Fibroblast of skin of left quadriceps (primary cell): ENCODE data around the gene COL27A1.

Source experiments
- DNase-seq, 2 experiments: peaks; one replicate each; pipeline ENCODE4 v3.0.0-alpha.2; 2013; ENCODE audit warnings: low read depth in 2 of 2

Gene COL27A1

DNA sequence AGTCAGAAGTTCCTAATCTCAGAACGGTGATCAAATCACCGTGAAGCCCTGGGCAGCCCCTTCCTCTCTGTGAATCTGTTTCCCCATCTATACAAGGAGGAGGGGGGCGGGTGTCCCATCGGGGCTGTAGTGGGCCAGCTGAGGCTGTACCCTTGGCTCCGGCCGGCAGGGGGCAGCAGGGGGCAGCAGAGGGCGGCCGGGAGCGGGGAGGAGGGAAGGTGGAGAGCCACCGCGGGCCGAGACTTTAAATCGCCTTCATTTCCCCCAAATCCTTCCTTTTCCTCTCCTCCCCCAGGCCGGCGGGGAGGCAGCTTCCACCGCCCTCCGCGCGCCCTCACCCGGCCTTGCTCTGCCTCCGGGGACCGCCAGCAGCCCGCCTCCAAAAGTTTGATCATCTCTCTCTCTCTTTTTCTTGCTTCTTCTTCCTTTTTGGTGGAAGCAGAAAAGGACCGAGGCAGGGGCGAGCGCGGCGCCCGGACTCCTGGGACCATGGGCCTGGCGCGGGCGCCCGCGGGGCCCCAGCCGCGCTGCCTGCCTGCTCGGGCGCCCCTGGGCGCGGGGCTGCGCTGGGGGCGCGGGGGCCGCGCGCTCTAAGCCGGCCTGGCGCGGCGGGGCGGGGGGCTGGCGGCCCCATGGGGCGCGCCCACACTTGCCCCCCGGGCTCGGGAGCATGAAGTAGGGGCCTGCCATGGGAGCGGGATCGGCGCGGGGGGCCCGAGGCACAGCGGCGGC, at the start of gene COL27A1:
Gene COL27A1 (plus strand): TSS at position 275 of the 732 bp plus-strand sequence. CDS start 414 bp downstream, at position 689.
- peak; percentile 58 to 64 for DNase-seq

DNA sequence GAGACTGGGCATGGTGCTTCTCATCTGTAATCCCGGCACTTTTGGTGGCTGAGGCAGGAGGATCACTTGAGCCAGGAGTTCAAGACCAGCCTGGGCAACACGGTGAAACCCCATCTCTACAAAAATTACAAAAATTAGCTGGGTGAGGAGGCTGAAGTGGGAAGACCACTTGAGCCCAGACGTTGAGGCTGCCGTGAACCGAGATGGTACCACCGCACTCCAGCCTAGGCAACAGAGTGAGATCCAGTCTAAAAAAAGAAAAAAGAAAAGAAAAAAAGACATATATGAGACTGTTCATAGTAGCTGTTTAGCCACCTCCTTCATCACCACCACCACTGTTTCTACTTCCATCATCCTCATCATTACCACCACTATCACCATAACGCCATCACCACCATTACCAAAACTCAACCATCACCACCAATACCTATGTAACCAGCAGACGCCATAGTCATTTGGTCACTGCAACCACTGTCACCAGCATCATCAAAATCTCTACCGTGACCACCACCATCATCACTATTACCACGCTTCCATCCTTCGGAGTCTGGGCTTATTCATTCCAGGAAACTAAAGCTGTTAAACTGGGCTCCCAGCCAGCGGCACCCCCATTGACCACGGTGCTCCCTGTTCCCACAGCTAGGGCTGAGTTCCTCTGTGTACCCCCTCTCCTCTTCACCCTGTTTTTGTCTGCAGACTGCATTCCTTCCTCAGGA, 47.9 kb upstream of the COL27A1 start:
- no peak for DNase-seq

DNA sequence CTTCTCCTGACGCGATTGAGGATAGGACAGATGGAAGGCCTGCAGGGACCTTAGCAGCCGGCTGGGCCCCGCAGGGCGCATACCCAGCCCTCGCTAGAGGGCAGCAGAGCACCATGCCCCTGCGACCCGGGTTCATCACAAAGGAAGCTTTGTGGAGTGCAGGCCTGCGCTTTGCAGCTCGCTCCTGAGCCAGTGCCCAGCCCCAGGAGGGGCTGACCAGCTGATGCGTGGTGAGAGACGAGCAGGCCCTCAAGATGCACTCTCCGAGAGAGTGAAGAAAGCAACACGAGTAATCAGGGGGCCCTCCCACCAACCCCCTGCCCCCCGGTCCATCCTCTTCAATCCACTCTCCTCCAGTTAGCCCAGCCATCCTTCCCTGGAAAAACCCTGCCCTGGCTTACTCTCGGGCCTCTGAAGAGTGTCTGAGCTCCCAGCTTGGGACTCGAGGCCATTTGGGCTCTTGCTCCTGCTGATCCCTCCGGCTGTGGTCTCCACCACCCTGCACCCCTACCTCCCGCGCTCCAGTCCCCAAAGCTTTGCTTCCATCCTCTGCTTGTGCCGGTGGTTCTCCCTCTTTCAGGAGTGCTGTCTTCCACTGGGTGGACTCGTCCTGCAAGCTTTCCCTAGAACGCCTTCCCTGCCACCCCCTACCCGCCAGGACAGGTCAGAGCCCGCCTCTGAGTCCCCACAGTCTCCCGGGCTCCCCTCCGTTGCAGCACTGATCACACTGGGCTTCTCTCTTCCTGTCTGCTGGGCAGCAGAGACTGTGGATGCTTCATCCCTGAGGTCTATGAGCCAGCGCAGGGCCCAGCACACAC, 47.1 kb upstream of the COL27A1 start:
- peak; percentile 49 to 54 for DNase-seq

DNA sequence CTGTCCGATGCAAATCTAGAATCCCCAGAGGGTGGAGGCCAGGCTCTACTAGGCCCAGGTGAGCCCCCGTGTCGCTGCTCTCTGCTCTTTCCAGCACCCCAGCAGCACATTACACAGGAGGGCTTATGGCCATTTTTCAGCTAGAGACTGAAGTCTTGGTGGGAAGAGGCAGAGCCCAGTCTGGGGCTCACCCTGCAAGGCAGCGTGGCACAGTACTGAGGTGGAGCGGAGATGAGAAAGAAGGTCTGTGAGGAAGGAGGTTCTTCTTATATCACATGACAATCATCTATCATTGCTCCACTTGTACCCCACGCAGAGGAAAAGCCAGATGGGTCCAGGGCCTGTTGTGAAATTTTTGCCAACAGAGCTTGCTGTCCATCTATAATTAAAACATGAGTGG, 46.2 kb upstream of the COL27A1 start:
- no peak for DNase-seq

DNA sequence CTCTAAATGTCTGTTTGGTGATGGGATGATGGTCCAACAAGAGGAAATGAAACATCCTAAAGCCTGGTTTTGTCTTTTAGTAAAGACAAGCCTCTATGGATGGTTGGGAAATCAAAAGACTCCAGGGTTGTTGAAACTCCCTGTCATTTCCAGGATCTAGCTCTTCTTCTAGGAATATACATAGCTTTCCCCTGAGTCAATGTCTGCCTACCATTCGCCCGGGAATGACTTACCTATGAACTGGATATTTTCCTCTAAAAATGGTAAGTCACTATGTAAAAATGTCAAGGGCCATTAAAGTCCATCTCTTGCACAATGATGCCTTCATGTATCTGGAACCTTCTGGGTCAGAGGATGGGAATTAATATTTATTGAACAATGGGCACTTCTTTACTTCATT, 45.2 kb upstream of the COL27A1 start:
- peak; percentile 73 for DNase-seq

DNA sequence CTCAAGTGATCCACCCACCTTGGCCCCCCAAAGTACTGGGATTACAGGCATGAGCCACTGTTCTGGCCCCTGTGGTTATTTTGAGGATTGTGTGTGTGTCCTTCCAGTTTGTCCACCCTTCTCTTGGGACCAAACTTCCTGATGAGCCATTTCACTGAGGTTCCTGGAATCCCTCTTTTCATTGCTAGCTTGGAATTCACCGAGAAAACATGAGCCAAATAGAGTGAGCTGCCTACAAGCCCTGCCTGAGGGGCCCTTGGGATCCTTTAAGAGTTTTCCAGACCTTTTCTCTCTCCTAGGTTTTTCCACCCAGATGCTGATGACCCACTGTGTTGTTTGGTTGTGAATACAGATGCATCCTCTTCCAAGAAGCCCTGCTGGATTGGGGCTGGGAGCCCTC, 43.0 kb upstream of the COL27A1 start:
- DNase-seq, result peak in 1 of 2 experiments; percentile 9

DNA sequence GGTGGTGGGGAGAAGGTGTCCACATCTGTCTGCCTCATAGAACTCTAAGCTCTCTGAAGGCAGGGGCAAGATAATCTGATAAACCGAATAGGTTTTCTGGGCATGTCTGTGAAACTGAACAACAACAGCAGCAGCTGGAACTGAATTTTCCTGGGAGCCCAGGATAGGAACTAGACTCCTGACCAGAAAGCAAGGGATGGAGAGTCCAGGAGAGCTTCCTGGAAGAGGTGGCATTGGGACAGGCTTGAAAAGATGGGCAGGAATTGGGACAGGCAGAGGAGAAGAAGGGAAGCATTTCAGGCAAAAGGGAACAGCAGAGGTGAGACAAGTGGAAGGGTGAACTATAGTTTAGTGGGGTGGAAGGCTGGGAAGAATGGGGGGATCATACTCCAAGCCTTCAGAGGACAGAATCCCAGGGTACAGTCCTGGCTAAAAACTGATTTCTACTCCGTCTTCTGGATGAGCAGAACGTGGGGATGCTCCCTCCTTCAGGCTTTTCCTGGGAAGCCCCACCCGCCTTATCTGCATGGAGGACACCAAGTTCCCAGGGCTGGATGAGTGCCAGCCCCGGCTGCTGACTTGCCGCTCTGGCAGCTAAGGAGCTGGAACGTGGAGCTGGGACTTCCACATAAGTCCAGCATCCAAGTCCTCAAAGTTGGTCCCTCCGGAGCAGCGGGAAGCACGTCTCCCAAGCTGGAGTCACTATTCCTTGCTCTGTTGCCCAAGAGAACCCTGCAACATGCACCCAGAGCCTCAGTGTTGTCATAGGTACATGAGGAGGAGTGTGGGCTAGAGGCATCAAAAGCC, 42.4 kb upstream of the COL27A1 start:
- DNase-seq, result peak in 1 of 2 experiments; percentile 38

DNA sequence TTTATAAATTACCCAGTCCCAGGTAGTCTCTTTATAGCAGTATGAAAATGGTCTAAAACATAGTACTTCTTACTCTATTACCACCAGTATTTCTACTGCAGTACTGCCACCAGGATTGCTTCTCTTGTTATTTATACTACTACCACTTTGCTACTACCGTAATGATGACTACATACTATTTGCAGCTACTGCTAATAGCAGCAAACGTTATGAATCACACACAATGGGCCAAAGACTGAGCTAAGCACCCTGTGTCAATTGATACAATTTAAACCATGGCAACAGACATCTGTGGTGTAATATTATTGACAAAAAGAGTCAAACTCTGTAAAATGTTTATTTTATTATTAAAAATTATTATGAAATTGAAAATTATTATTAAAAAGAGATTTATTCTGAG, 41.0 kb upstream of the COL27A1 start:
- no peak for DNase-seq

DNA sequence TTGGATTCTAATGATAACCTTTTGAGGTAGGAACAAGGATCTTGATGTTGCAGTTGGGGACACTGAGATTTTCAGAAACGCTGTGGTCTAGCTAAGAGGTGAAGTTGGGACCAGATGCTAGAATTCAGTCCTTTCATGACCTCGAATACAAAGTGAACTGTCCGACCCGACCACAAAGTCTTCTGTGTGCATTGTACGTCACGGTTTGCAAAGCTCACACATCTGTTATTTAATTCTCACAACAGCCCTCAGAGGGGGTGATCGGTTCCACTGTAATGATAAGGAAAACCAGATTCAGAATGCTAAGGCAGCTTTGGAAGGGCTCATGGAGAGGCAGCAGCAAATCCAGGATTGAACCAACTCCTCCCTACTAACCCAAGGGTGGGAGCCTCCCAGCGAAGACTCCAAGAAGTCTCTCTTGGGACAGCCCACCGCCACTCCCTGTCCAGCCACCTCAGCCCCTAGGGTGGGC, 39.6 kb upstream of the COL27A1 start:
- no peak for DNase-seq

DNA sequence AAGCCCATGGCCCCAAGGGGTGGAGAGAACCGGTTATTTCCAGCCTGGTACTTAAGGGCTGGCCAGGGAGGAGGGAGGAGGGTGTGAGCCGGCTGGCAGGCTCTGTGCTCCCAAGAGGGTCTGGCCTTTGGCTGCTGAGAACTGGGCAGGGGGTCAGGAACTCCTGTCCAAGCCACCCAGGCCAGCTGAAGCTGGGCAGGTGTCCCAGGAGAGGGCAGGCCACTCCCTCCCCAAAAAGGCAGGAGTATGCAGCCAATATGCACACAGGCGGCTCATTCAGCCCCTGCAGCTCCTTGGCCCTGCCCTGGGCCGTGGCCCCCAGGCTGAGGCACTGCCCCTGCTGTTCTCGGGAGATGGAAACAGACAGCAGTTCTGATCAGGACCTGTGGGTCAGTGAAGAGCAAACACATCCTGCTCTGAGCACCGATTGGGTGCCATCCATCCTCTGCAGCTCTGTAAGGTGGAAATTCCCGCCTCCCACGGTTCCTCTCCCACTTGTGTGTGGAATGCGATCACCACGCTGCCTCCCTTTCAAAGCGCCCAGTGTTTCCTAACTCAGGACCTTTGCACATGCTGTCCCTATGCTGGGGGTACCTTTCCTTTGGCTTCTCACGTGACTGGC, 39.1 kb upstream of the COL27A1 start:
- DNase-seq, result no peak

DNA sequence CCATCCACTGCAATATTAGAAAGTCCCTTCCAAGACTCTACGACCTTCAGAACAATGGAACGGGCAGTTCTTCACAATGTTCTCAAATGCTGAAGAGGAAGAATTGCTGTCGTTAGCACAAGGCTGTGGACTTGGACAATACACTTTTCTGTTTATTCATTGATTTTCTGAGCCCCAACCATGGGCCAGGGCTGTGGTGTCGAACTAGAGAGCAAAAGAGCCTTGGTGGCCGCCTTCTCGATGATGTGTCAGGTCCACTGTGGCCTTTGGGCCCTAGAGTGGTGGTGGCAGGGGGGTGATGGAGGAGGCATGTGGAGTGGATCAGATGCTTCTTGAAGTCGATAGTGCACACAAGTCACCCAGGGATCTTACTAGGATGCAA, 37.7 kb upstream of the COL27A1 start:
- no peak for DNase-seq

DNA sequence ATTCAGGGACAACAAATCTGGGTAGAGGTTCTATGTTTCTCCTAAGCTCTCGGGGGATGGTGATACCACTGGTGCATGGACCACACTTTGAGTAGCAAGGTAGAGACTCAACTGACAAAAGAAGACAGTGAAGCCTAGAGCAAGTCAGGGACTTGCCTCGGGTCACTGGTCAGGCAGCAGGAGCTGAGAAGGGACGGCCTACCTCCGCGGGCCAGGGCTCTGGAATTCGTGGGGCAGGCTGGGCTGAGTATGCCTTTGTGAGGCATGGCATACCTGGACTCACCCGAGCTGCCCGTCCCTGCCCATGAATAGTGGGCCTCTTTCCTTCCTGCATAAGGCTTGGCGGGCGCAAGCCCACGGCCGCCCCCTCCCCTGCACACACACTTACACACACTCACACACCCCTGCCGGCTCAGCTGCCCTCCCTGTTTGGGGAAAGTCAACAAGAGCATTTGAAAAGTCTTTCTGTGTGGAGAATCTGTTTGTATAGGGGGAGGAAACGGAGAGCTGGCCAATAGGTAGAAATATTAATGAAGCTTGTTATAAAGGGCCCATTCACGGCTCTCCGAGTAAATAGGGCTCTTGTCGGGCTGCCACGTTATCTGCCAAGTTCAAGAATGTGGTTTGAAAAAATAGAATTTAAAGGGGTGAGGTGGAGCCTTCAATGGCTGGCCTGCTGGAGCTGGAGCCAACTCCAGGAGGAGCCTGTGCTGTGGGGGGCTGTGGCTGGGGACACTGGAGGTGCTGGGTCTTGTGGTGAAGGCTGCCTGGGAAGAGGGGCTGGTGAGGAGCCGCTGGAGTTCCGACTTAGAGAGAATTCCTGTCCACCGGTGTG, 37.1 kb upstream of the COL27A1 start:
- DNase-seq, result no peak

DNA sequence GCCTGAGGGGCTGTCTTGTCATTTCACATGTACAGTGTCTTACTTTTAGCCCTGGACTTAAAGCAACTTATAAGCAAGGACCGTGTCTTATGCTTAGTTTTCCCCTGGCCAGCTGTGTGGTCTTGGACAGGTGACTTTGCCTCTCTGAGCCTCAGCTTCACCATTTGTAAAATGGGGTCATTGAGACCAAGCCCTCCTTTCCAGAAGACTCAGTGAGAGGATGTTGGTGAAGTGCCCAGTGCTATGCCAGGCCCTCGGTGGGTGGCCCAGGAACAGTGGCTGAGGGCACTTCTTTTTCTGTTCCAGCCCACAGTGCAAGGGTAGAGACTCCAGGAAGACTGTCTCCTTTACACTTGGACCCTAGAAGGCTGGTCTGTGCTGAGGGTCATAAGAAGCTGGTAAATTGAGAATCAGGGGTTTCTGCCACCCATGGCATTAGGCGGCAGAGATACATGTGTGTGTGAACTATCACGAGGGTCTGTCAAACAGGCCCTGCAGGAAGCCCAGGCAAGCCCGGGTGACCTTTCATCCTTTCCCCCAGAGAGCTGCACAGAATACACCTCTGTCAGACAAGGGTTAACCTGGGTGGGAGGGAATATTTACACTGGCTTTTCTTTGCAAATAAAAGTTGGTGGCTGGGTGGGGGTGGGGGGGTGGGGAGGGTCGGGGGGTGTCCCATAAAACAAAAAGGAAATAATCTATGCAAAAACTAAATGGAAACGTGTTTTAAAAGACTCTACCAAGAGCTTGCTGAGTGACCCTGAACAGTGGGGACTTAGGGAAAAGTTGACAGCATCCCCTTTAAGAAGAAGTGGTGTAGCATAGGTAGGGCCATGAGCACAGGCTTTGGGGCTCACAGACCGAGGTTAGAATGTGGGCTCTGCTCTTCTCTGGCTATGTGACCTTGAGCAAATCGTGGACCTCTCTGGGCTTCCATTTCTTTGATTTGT, 35.8 kb upstream of the COL27A1 start:
- no peak for DNase-seq

DNA sequence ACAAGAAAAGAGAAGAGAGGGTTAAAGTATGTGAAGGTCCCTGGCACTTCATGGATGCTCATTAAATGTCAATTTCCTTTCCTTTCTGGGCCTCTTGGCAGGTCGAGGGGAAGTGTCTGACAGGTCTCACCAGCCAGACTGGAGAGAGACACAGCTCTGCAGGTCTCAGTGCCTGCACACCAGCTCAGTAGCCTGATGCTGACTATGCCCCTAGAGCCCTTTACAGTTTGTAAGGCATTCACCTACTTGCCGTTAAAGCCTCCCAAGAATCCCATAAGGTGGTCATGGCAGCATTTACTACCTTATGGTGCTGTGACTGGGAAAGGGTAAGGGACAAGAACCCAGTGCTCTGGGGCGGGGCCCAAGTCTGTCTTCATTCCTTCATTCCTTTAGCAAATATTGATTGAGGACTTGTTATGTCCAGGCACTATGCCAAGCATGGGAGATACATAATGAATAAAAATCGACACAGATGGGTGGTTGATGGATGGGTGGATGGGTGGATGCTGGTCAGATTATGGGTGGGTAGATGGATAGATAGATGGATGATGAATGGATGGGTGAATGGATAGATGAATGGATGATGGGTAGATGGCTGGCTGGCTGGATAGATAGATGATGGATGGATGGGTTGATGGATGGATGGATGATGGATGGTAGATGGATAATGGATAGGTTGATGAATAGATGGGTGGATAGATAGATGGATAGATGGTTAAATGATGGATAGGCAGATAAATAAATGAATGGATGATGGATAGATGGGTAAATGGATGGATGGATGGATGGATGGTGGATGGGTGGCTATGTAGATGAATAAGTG, 34.9 kb upstream of the COL27A1 start:
- DNase-seq, result no peak

DNA sequence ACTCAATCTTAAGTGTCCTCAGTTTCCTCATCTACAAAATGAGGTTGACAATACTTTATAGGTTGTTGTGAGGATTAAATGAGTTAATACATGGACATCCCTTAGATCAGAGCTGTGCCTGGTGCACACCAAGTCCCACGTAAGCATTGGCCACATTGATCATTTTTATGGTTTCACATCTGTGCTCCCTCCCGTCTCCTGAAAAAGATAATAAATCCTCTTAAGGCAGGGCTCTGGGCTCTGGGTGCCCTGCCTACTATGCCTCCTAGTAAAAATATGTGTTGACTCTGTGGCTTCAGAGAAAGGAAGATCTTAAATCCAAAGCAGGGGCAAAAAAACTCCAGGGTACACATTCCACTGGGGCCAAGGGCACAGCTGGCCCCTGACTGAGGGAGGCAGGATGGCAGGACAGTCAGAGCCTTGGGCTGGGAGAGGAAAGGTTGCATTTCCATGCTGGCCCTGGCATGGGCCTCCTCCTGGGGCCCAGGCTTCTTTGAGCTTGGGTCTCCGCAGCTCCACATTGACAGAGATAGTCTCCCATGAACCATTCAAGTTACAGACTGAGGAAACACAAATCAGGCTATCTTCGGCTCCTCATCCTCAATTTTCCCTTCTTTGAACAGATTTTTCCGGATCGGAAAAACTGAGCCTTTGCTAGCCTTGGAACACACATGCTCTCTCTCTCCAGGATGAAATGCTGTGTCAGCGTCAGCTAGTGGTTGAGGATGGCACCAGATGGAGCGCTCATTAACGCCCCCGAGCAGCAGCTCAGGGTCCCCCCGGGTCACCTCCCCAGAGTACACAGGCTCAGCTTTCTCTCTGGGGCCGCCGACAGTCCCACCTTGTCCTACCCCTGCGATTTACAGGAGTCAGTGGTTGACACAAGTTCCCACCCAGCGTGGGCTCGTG, 33.9 kb upstream of the COL27A1 start:
- no peak for DNase-seq

DNA sequence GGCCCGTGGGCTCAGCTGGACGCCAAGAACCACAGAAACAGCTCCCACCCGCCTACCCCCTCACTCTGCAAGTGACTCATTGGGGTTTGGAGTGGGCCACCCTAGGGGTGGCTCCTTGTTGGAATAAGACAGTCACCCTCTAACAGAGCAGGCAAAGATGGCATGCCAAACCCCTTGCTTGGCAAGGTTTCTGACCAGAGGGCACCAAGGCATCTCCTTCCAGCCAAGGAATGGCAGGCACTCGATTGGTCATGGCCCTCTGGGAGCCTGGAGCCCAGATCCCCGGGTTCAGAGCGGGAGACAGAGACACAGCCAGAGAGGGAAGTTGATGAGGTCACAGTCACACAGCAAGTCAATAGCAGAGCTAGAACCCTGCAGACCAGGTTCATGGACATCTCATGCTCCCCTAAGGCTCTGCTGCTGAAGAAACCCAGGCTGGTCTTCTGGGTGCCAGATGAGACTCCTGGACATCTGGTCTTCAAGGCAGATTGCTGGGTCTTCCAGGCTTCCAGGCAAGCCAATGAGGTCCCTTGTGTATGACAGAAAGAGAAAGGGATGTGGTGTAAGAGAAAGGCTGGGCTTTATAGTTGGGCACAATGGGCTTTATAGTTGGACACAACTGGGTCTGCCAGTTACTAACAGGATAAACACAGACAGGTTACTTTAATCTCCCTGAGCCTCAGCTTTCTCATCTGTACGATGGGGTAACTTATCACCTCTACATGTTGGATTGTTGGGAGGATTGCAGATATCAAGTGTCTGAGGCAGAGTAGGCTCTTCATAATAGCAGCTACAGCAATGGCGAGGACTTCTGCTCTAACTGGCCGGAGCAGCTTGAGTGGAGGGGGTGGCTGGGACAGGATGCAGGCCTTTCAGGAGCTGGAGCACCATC, 33.0 kb upstream of the COL27A1 start:
- DNase-seq, result no peak
